ENCODE data around the gene CFTR.

Gene CFTR

GRCh38 chr7:117656806-117657205 lies 177.0 kb downstream of the CFTR start:
- DNase-seq = no peak

GRCh38 chr7:117659531-117660011 lies 179.7 kb downstream of the CFTR start:
- DNase-seq = no peak

GRCh38 chr7:117661328-117661727 lies 181.5 kb downstream of the CFTR start:
- no peak for DNase-seq

- DNase-seq = no peak
Observed at GRCh38 chr7:117664047-117664446, 184.2 kb downstream of the CFTR start.

- no peak for DNase-seq
Observed at GRCh38 chr7:117665368-117665767, 185.5 kb downstream of the CFTR start.

- DNase-seq = no peak
Observed at GRCh38 chr7:117666031-117666430, 186.2 kb downstream of the CFTR start.

- no peak for DNase-seq
Observed at GRCh38 chr7:117666689-117667088, 186.9 kb downstream of the CFTR start.

GRCh38 chr7:117667456-117667855 lies 187.6 kb downstream of the CFTR start:
- no peak for DNase-seq

GRCh38 chr7:117669818-117670217 lies 190.0 kb downstream of the CFTR start:
- DNase-seq = no peak

- no peak for DNase-seq
Observed at GRCh38 chr7:117672453-117672852, 192.6 kb downstream of the CFTR start.

GRCh38 chr7:117673367-117673766 lies 193.5 kb downstream of the CFTR start:
- DNase-seq = no peak

- DNase-seq = no peak
Observed at GRCh38 chr7:117673839-117674238, 194.0 kb downstream of the CFTR start.

GRCh38 chr7:117674617-117675016 lies 194.8 kb downstream of the CFTR start:
- no peak for DNase-seq

- no peak for DNase-seq
Observed at GRCh38 chr7:117675497-117676435, 195.9 kb downstream of the CFTR start.

GRCh38 chr7:117679120-117679519 lies 199.3 kb downstream of the CFTR start:
- no peak for DNase-seq

GRCh38 chr7:117682681-117683385 lies 203.0 kb downstream of the CFTR start:
- DNase-seq = no peak

- no peak for DNase-seq
Observed at GRCh38 chr7:117683430-117684175, 203.8 kb downstream of the CFTR start.

- no peak for DNase-seq
Observed at GRCh38 chr7:117685795-117686194, 206.0 kb downstream of the CFTR start.

- DNase-seq = no peak
Observed at GRCh38 chr7:117686311-117686935, 206.6 kb downstream of the CFTR start.

GRCh38 chr7:117688126-117688525 lies 208.3 kb downstream of the CFTR start:
- DNase-seq = no peak

GRCh38 chr7:117689406-117689805 lies 209.6 kb downstream of the CFTR start:
- DNase-seq = no peak

GRCh38 chr7:117690147-117690546 lies 210.3 kb downstream of the CFTR start:
- DNase-seq = no peak

GRCh38 chr7:117692338-117692737 lies 212.5 kb downstream of the CFTR start:
- DNase-seq = no peak
